GM21447 (cell line): Measurements from ENCODE around the gene TMEM213.

Experiments
- ATAC-seq: cut with Tn5 transposase; IDR thresholded peaks from one replicate; pipeline ENCODE4 v1.9.1; 2021; ENCODE audit not compliant: unreplicated experiment

Gene TMEM213

GRCh38 chr7:138837627-138838026 is 39.8 kb downstream of the TMEM213 start:
- ATAC-seq, result no peak

GRCh38 chr7:138838166-138838565 is 40.4 kb downstream of the TMEM213 start:
- no peak for ATAC-seq

- ATAC-seq, result no peak
Observed at GRCh38 chr7:138842111-138842510, 44.3 kb downstream of the TMEM213 start.

GRCh38 chr7:138843632-138844580 is 46.1 kb downstream of the TMEM213 start:
- no peak for ATAC-seq

GRCh38 chr7:138845711-138846110 is 47.9 kb downstream of the TMEM213 start:
- no peak for ATAC-seq

GRCh38 chr7:138848056-138848980 is 50.5 kb downstream of the TMEM213 start:
- ATAC-seq, result no peak

- no peak for ATAC-seq
Observed at GRCh38 chr7:138849701-138850100, 51.9 kb downstream of the TMEM213 start.

- no peak for ATAC-seq
Observed at GRCh38 chr7:138852469-138852868, 54.7 kb downstream of the TMEM213 start.

GRCh38 chr7:138853448-138853847 is 55.7 kb downstream of the TMEM213 start:
- no peak for ATAC-seq

- ATAC-seq, result no peak
Observed at GRCh38 chr7:138854115-138854645, 56.4 kb downstream of the TMEM213 start.

GRCh38 chr7:138857728-138858127 is 59.9 kb downstream of the TMEM213 start:
- ATAC-seq, result no peak

GRCh38 chr7:138861051-138861450 is 63.3 kb downstream of the TMEM213 start:
- ATAC-seq, result no peak

- ATAC-seq, result no peak
Observed at GRCh38 chr7:138863931-138864330, 66.1 kb downstream of the TMEM213 start.

- no peak for ATAC-seq
Observed at GRCh38 chr7:138864667-138865066, 66.9 kb downstream of the TMEM213 start.

- ATAC-seq, result no peak
Observed at GRCh38 chr7:138865843-138866242, 68.0 kb downstream of the TMEM213 start.

GRCh38 chr7:138866353-138866752 is 68.6 kb downstream of the TMEM213 start:
- ATAC-seq, result no peak

GRCh38 chr7:138867744-138868143 is 70.0 kb downstream of the TMEM213 start:
- ATAC-seq, result no peak

- ATAC-seq, result no peak
Observed at GRCh38 chr7:138868711-138869110, 70.9 kb downstream of the TMEM213 start.

GRCh38 chr7:138869353-138869752 is 71.6 kb downstream of the TMEM213 start:
- no peak for ATAC-seq

GRCh38 chr7:138871065-138871813 is 73.4 kb downstream of the TMEM213 start:
- ATAC-seq, result no peak

GRCh38 chr7:138871814-138872090 is 74.0 kb downstream of the TMEM213 start:
- no peak for ATAC-seq
